ENCODE measurements around the gene SYT4. TPM values are rescaled to one million over a fixed set of nuclear protein-coding genes. Genes with fewer than 3 reads are reported as not detected.
"Not testable (repeated sequence)": the region's sequence is repeated elsewhere in the genome, so short reads cannot be mapped to it uniquely, and the experiment has no call there.

SYT4 gene
- total RNA-seq, 1 experiment from 2014 or later = not detected

DNA sequence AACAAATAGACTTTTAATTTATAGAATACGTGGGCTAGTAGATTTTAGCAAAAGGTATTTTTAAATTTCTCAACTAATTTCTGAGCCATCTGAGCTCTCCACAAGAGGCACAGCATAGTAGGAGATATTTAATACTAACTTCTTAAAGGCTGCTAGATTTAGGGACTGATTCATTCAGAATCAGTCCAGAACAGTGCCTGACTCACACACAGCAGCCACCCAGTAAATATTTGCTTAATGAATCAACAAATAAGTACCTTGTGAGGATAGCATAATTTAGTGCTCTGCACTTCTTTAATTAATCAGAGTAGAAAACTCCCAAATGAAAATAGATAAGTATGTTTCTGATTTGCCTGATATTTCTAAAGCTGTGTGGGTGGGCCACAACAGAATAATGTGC, 35.6 kb upstream of the SYT4 start:
- H3K27ac ChIP-seq (ENCODE audit: low read length) = no peak overlapping the region
- no peaks in the 10 kb centered on the region for H3K9me2 ChIP-seq (replicated peaks; ENCODE audit: low read length)
- no peaks in the 10 kb centered on the region for H3F3A ChIP-seq (ENCODE audit: low read length, unreplicated experiment)
- no peaks in the 10 kb centered on the region for H3K27me3 ChIP-seq (ENCODE audit: low read length)
- no peaks in the 10 kb centered on the region for H3K9me3 ChIP-seq (ENCODE audit: low read length)
- H2AFZ ChIP-seq (ENCODE audit: low read length) = no peak overlapping the region
- no peaks in the 10 kb centered on the region for H3K4me1 ChIP-seq (ENCODE audit: insufficient read depth, low read length)
- ChIA-PET POLR2A (ENCODE audit: unreplicated experiment) (no interaction called here), CTCF (no interaction called here)
- no peak overlapping the region for H3K4me3 ChIP-seq (ENCODE audit: low read length)
- no peak; the same call in 1 of the 2 replicates for ATAC-seq
- BruUV-seq (replicated peaks) = no TSS peak
- intact Hi-C loops (cut with micrococcal nuclease) = no loop called here
- no peaks in the 10 kb centered on the region for H3K79me2 ChIP-seq (ENCODE audit: low read length)
- TF ChIP-seq EZH2 (IDR thresholded peaks at IDR 0.05; ENCODE audit: low read length, unreplicated experiment) = no peak
- no peak for TF ChIP-seq EZH2phosphoT487 (IDR thresholded peaks at IDR 0.05; ENCODE audit: borderline replicate concordance, low read length)
- TF ChIP-seq, protein P1, sequence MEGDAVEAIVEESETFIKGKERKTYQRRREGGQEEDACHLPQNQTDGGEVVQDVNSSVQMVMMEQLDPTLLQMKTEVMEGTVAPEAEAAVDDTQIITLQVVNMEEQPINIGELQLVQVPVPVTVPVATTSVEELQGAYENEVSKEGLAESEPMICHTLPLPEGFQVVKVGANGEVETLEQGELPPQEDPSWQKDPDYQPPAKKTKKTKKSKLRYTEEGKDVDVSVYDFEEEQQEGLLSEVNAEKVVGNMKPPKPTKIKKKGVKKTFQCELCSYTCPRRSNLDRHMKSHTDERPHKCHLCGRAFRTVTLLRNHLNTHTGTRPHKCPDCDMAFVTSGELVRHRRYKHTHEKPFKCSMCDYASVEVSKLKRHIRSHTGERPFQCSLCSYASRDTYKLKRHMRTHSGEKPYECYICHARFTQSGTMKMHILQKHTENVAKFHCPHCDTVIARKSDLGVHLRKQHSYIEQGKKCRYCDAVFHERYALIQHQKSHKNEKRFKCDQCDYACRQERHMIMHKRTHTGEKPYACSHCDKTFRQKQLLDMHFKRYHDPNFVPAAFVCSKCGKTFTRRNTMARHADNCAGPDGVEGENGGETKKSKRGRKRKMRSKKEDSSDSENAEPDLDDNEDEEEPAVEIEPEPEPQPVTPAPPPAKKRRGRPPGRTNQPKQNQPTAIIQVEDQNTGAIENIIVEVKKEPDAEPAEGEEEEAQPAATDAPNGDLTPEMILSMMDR (conservative IDR thresholded peaks at IDR 0.05; ENCODE audit: low read depth, low read length) = no peak
- H3K4me2 ChIP-seq (ENCODE audit: low read length) = no peak overlapping the region
- H4K20me1 ChIP-seq (ENCODE audit: low read length) = no peaks in the 10 kb centered on the region
- H3K36me3 ChIP-seq (ENCODE audit: low read depth, low read length) = no peaks in the 10 kb centered on the region
- peak; percentile 15 for DNase-seq
- H3K9ac ChIP-seq (ENCODE audit: low read length) = no peak overlapping the region

DNA sequence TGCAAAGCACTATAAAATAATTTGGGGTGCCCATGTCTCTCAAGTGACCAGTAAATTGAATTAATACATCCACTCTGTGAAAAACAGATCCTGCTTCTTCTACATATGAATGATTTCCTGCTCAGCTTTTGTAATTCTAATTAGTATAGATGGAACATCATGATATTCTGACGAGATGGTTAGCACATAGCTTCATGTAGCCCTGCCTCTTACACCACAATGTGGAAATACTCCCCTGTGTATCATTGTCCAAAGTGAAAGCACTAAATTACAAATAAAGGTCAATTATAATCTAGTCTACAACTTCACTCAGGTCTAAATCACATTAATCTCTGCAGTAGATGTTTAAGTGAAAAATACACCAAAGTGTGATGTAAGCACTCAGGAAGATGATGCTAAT, 32.9 kb upstream of the SYT4 start:
- H3K27me3 ChIP-seq (ENCODE audit: low read length) = no peaks in the 10 kb centered on the region
- no TSS peak for BruUV-seq (replicated peaks)
- H2AFZ ChIP-seq (ENCODE audit: low read length) = no peak overlapping the region
- TF ChIP-seq EZH2phosphoT487 (IDR thresholded peaks at IDR 0.05; ENCODE audit: borderline replicate concordance, low read length) (no peak), EZH2 (IDR thresholded peaks at IDR 0.05; ENCODE audit: low read length, unreplicated experiment) (no peak)
- TF ChIP-seq, protein P1 (conservative IDR thresholded peaks at IDR 0.05; ENCODE audit: low read depth, low read length) = no peak
- intact Hi-C loops (cut with micrococcal nuclease) = no loop called here
- ATAC-seq = no peak
- no peak overlapping the region for H3K4me3 ChIP-seq (ENCODE audit: low read length)
- H3K9me2 ChIP-seq (replicated peaks; ENCODE audit: low read length) = no peaks in the 10 kb centered on the region
- H4K20me1 ChIP-seq (ENCODE audit: low read length) = no peaks in the 10 kb centered on the region
- no peaks in the 10 kb centered on the region for H3K4me1 ChIP-seq (ENCODE audit: insufficient read depth, low read length)
- ChIA-PET CTCF (no interaction called here), POLR2A (ENCODE audit: unreplicated experiment) (no interaction called here)
- no peak overlapping the region for H3K27ac ChIP-seq (ENCODE audit: low read length)
- H3K36me3 ChIP-seq (ENCODE audit: low read depth, low read length) = no peaks in the 10 kb centered on the region
- DNase-seq = no peak
- no peaks in the 10 kb centered on the region for H3K9me3 ChIP-seq (ENCODE audit: low read length)
- no peaks in the 10 kb centered on the region for H3F3A ChIP-seq (ENCODE audit: low read length, unreplicated experiment)
- no peak overlapping the region for H3K9ac ChIP-seq (ENCODE audit: low read length)
- no peak overlapping the region for H3K4me2 ChIP-seq (ENCODE audit: low read length)
- no peaks in the 10 kb centered on the region for H3K79me2 ChIP-seq (ENCODE audit: low read length)

DNA sequence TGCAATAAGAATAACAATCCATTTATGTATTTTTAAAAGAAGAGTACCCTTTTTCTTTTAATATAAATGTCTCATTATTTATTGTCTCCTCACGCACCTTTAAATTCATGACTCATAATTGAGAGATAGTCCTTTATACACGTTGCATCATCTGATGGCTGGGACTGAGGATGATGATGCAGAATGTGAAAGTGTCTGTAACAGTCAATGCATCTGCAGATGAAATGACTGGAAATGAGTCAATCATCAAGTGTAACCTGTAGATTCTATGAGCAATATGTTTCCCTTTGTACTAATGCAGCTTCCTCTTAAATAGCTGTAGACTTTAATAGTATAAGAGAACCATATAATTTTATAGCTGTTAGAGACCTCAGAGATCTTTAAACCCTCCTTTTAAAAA, 26.1 kb upstream of the SYT4 start:
- peak; percentile 7 for DNase-seq
- no peaks in the 10 kb centered on the region for H3K9me2 ChIP-seq (replicated peaks; ENCODE audit: low read length)
- no peak overlapping the region for H2AFZ ChIP-seq (ENCODE audit: low read length)
- intact Hi-C loops (cut with micrococcal nuclease) = no loop called here
- no peak for TF ChIP-seq EZH2 (IDR thresholded peaks at IDR 0.05; ENCODE audit: low read length, unreplicated experiment)
- TF ChIP-seq EZH2phosphoT487 (IDR thresholded peaks at IDR 0.05; ENCODE audit: borderline replicate concordance, low read length) = no peak
- TF ChIP-seq, protein P1 (conservative IDR thresholded peaks at IDR 0.05; ENCODE audit: low read depth, low read length) = no peak
- no peaks in the 10 kb centered on the region for H3K27me3 ChIP-seq (ENCODE audit: low read length)
- ATAC-seq = no peak
- H3K79me2 ChIP-seq (ENCODE audit: low read length) = no peaks in the 10 kb centered on the region
- no peak overlapping the region for H3K9ac ChIP-seq (ENCODE audit: low read length)
- no peak overlapping the region for H3K27ac ChIP-seq (ENCODE audit: low read length)
- ChIA-PET CTCF (no interaction called here), POLR2A (ENCODE audit: unreplicated experiment) (no interaction called here)
- H3K36me3 ChIP-seq (ENCODE audit: low read depth, low read length) = no peaks in the 10 kb centered on the region
- BruUV-seq (replicated peaks) = no TSS peak
- no peak overlapping the region for H3K4me2 ChIP-seq (ENCODE audit: low read length)
- H3K4me1 ChIP-seq (ENCODE audit: insufficient read depth, low read length) = no peaks in the 10 kb centered on the region
- no peak overlapping the region for H3K4me3 ChIP-seq (ENCODE audit: low read length)
- H3K9me3 ChIP-seq (ENCODE audit: low read length) = no peaks in the 10 kb centered on the region
- no peaks in the 10 kb centered on the region for H3F3A ChIP-seq (ENCODE audit: low read length, unreplicated experiment)
- H4K20me1 ChIP-seq (ENCODE audit: low read length) = no peaks in the 10 kb centered on the region

DNA sequence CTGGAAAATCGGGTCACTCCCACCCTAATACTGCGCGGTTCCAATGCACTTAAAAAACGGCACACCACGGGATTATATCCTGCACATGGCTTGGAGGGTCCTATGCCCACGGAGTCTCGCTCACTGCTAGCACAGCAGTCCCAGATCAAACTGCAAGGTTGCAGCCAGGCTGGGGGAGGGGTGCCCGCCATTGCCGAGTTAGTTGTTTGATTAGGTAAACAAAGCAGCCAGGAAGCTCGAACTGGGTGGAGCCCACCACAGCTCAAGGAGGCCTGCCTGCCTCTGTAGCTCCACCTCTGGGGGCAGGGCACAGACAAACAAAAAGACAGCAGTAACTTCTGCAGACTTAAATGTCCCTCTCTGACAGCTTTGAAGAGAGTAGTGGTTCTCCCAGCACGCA, 8.9 kb upstream of the SYT4 start:
- H3K27ac ChIP-seq (ENCODE audit: low read length); DNase-seq; H3K9ac ChIP-seq (ENCODE audit: low read length); ATAC-seq; H3K4me3 ChIP-seq (ENCODE audit: low read length); H3K36me3 ChIP-seq (ENCODE audit: low read depth, low read length); CTCF ChIA-PET; H3K9me3 ChIP-seq (ENCODE audit: low read length); intact Hi-C loops (cut with micrococcal nuclease); H3K27me3 ChIP-seq (ENCODE audit: low read length); H3F3A ChIP-seq (ENCODE audit: low read length, unreplicated experiment); POLR2A ChIA-PET (ENCODE audit: unreplicated experiment); H3K4me1 ChIP-seq (ENCODE audit: insufficient read depth, low read length); BruUV-seq (replicated peaks); H3K79me2 ChIP-seq (ENCODE audit: low read length); H4K20me1 ChIP-seq (ENCODE audit: low read length); H2AFZ ChIP-seq (ENCODE audit: low read length); H3K9me2 ChIP-seq (replicated peaks; ENCODE audit: low read length); H3K4me2 ChIP-seq (ENCODE audit: low read length): not testable (repeated sequence)
